Measurements from ENCODE around the gene LCT. TPM values are rescaled to one million over a fixed set of nuclear protein-coding genes. Genes with fewer than 3 reads are reported as not detected.

Gene LCT
- total RNA-seq, 4 donors from 2014 or later = under 0.01 TPM; not detected in 3

DNA sequence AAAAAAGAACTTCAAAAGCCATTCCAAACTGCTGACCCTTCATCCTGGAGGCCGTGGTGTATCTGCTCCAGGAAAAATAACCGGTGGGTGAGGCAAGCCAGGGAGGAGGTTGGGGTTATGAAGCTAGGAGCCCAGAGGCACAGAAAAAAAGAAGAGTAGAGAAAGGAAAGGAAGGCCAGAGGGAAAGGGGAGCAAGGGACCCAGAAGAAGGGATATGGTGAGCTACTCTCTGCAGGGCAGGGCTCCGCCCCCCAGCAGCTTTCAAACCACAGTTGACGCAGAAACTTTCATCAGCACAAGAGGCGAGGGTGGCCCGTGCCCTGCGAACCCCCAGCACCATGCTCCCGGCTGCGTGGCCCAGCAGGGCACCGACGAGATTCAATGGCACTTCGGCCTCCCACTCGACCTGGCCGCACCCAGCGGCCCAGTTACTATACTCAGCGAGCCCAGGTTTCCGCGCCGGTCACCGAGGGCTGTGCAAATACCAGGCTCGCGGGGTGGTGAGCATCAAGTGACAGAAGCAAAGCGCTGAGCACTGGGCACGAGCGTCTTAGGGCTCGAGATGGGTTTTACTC, 38.6 kb upstream of the LCT start:
- intact Hi-C loops (cut with DNase I) = no loop called here

DNA sequence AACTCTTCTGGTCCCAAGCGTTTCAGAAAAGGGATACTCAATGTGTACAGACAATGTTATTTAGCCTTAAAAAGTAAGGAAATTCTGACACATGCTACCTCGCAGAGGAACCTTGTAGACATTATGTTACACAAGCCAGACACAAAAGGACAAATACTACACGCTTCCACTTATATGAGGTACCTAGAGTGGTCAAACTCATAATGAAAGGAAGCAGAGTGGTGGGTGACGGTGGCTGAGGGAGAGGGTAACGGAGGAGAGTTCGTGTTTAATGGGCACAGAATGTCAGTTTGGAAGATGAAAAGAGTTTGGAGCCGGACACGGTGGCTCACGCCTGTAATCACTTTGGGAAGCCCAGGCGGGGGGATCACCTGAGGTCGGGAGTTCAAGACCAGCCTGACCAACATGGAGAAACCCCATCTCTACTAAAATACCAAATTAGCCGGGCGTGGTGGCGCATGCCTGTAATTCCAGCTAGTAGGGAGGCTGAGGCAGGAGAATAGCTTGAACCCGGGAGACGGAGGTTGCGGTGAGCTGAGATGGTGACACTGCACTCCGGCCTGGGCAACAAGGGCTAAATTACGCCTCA, 37.9 kb upstream of the LCT start:
- H3K27me3 ChIP-seq = no peaks in the 10 kb centered on the region
- peaks cover 0 to 28% (median 0%) of the 10 kb centered on the region in 3 donors for H3K36me3 ChIP-seq
- TF ChIP-seq, protein P1, sequence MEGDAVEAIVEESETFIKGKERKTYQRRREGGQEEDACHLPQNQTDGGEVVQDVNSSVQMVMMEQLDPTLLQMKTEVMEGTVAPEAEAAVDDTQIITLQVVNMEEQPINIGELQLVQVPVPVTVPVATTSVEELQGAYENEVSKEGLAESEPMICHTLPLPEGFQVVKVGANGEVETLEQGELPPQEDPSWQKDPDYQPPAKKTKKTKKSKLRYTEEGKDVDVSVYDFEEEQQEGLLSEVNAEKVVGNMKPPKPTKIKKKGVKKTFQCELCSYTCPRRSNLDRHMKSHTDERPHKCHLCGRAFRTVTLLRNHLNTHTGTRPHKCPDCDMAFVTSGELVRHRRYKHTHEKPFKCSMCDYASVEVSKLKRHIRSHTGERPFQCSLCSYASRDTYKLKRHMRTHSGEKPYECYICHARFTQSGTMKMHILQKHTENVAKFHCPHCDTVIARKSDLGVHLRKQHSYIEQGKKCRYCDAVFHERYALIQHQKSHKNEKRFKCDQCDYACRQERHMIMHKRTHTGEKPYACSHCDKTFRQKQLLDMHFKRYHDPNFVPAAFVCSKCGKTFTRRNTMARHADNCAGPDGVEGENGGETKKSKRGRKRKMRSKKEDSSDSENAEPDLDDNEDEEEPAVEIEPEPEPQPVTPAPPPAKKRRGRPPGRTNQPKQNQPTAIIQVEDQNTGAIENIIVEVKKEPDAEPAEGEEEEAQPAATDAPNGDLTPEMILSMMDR (IDR thresholded peaks at IDR 0.05) = no peak
- no peak for TF ChIP-seq POLR2A (IDR thresholded peaks at IDR 0.05)
- H3K27ac ChIP-seq = no peak overlapping the region
- no peak for DNase-seq
- H3K9me3 ChIP-seq = no peaks in the 10 kb centered on the region
- 70 to 73% methylated on average over 19 of the region's 19 CpGs for WGBS, 2 donors
- peak overlapping the region in 3 of 4 donors; percentile 74 to 85 (median 75) for H3K4me3 ChIP-seq
- peaks cover 3 to 29% (median 13%) of the 10 kb centered on the region in 3 donors for H3K4me1 ChIP-seq
- intact Hi-C loops (cut with DNase I) = no loop called here

More for the DNA sequence above, 38.6 kb upstream of the LCT start:
- TF ChIP-seq POLR2A (IDR thresholded peaks at IDR 0.05) = peak in 1 of 4 donors; percentile 33
- TF ChIP-seq, protein P1 (IDR thresholded peaks at IDR 0.05) = no peak
- DNase-seq = peak; percentile 24
- H3K27ac ChIP-seq = peak overlapping the region; percentile 78 to 88 (median 85)
- H3K9me3 ChIP-seq = no peaks in the 10 kb centered on the region
- 0 to 3% methylated on average over 4 to 7 of the region's 26 CpGs for WGBS, 2 donors
- H3K36me3 ChIP-seq = peaks cover 0 to 22% (median 0%) of the 10 kb centered on the region in 3 donors
- peak overlapping the region; percentile 74 to 85 (median 79) for H3K4me3 ChIP-seq
- no peaks in the 10 kb centered on the region for H3K27me3 ChIP-seq
- H3K4me1 ChIP-seq = peaks cover 3 to 29% (median 13%) of the 10 kb centered on the region in 3 donors

DNA sequence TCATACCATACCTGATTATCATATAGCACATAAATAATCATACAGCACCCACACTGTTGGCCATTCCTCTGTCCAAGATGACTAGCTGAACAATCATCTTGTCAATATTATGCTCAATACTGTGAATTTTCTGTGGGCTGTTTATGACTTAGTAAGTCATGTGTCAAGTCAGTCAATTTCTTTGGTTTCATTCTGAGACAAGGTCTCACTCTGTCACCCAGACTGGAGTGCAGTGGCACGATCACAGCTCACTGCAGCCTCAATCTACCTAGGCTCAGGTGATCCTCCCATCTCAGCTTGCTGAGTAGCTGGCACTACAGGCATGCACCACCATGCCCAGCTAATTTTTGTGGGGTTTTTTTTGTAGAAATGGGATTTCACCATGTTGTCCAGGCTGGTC, 33.6 kb upstream of the LCT start:
- 50% methylated on average over 1 of the region's 1 CpG; no CpG with 5 or more reads in 1 of the 2 donors for WGBS, 2 donors
- intact Hi-C loops (cut with DNase I) = no loop called here
- Histone ChIP-seq H3K27me3 (no peaks in the 10 kb centered on the region), H3K9me3 (no peaks in the 10 kb centered on the region), H3K27ac (no peak overlapping the region), H3K4me1 (peaks cover 0 to 20% (median 8%) of the 10 kb centered on the region in 3 donors), H3K36me3 (peaks cover 0 to 70% (median 0%) of the 10 kb centered on the region in 3 donors), H3K4me3 (no peak overlapping the region)
- DNase-seq = no peak
- no peak for TF ChIP-seq POLR2A (IDR thresholded peaks at IDR 0.05)
- TF ChIP-seq, protein P1 (IDR thresholded peaks at IDR 0.05) = no peak

DNA sequence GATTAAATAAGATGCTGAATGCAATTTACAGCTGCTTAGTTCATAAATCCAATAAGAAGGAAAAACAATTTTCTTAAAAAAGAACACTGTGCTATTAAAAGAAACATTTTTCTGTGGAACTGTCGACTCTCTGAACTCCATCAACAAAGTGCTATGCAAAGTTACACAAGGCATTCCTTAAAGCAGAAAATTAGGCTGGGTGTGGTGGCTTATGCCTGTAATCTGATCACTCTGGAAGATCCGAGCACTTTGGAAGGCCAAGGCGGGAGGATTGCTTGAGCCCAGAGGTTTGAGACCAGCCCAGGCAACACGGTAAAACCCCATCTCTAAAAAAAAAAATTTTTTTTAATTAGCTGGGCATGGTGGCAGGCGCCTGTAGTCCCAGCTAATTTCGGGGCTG, 26.2 kb upstream of the LCT start:
- H3K27me3 ChIP-seq = no peaks in the 10 kb centered on the region

DNA sequence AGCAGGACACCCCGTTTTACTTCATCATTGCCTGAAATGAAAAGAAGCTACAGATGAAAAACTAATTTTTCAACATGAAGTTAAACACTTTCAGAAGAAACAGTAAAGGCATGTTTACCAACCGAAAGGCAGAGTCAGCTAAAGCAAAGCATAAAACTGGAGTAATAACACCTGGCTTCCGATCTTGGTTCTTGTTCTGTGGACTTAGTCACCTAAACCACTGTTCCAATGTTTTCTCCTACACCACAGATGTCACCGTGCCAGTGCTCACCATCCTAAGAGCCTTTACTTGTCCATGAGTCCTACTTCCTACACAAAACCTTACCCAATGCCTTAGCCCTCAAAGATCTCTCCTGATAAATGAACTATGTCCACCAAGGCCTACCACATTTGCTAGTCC, 25.7 kb upstream of the LCT start:
- intact Hi-C loops (cut with DNase I) = no loop called here
- H3K4me3 ChIP-seq = no peak overlapping the region
- no peaks in the 10 kb centered on the region for H3K9me3 ChIP-seq
- H3K4me1 ChIP-seq = no peaks in the 10 kb centered on the region
- TF ChIP-seq, protein P1 (IDR thresholded peaks at IDR 0.05) = no peak
- no peak for TF ChIP-seq POLR2A (IDR thresholded peaks at IDR 0.05)
- DNase-seq = no peak
- 71 to 76% methylated on average over 4 of the region's 4 CpGs for WGBS, 2 donors
- no peak overlapping the region for H3K27ac ChIP-seq
- no peaks in the 10 kb centered on the region for H3K27me3 ChIP-seq
- H3K36me3 ChIP-seq = peaks cover 5 to 98% (median 11%) of the 10 kb centered on the region in 3 donors

More for the DNA sequence above, 26.2 kb upstream of the LCT start:
- 81 to 84% methylated on average over 6 of the region's 6 CpGs for WGBS, 2 donors
- H3K27ac ChIP-seq = no peak overlapping the region
- H3K4me1 ChIP-seq = no peaks in the 10 kb centered on the region
- no peaks in the 10 kb centered on the region for H3K9me3 ChIP-seq
- H3K4me3 ChIP-seq = no peak overlapping the region
- no peak for DNase-seq
- intact Hi-C loops (cut with DNase I) = no loop called here
- H3K36me3 ChIP-seq = peaks cover 5 to 98% (median 11%) of the 10 kb centered on the region in 3 donors
- no peak for TF ChIP-seq POLR2A (IDR thresholded peaks at IDR 0.05)
- TF ChIP-seq, protein P1 (IDR thresholded peaks at IDR 0.05) = no peak

Data from esophagus squamous epithelium (tissue), 5 donors.